Testis (tissue), 2 donors: ENCODE measurements around the gene MCTP1.

Source experiments
- CTCF ChIP-seq, 3 experiments: fragments of 450-650 bp in 2 of 3; fragments of 200-600 bp in 1 of 3; sonication (generic) in 1 of 3; IDR thresholded peaks; one replicate each; pipeline ENCODE4 v1.5.1; 2016 to 2019; ENCODE audit warnings: antibody characterized with exemption in 3 of 3, mild to moderate bottlenecking in 2 of 3, moderate library complexity in 1 of 3
- POLR2A ChIP-seq: fragments of 450-650 bp; IDR thresholded peaks from one replicate; pipeline ENCODE4 v1.6.1; 2017; ENCODE audit warnings: antibody characterized with exemption, mild to moderate bottlenecking, moderate library complexity

GRCh38 chr5:95272316-95272929, 12.5 kb downstream of the MCTP1 start:
- no peak for TF ChIP-seq POLR2A
- no peak for TF ChIP-seq CTCF (IDR thresholded peaks at IDR 0.05)
